ENCODE data around the gene ZDHHC23. TPM values are rescaled to one million over a fixed set of nuclear protein-coding genes. Genes with fewer than 3 reads are reported as not detected.

ZDHHC23 gene
- total and polyA plus RNA-seq, 2 of the 4 experiments (the other 2 are of a cell fraction) = 0.50 to 0.90 TPM

DNA sequence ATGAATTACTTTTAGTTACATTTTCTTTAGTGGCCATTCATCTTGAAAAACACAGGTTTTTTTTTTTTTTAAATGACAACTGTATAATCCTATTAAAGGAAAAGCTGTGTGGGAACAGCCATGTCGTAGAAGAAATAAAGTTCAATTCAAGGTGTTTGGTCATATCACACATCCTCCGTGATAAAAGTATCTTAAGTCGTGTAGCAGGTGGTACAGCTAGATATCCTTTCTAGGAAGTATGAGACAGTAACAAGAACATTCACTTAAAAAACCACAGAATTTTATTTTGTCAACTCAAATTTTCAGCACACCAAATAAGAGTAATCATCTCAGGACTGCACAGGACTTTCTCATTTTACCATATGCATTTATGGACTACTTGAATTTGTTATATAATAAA lies 16.1 kb downstream of the ZDHHC23 start:
- H2AK9ac ChIP-seq (replicated peaks; ENCODE audit: low read depth, low read length, poor library complexity) = no peak overlapping the region
- no peaks in the 10 kb centered on the region for H4K20me1 ChIP-seq (ENCODE audit: insufficient read depth, low read length)
- H2BK15ac ChIP-seq (ENCODE audit: low read depth, low read length) = no peak overlapping the region
- no peaks in the 10 kb centered on the region for H3K4me1 ChIP-seq (ENCODE audit: control insufficient read depth, insufficient read depth, low read length)
- no peak overlapping the region for H2BK5ac ChIP-seq (ENCODE audit: low read depth, low read length, poor library complexity, severe bottlenecking)
- peaks cover 2% of the 10 kb centered on the region; the same call in 1 of the 2 replicates for H3K9me1 ChIP-seq (ENCODE audit: insufficient read depth, low read length)
- CTCF ChIA-PET = interaction anchor here (0.6 kb wide), 1 partner anchor 95 kb away, joined by 3 read pairs; no protein-coding TSS in a partner anchor
- H3K56ac ChIP-seq (ENCODE audit: extremely low read depth, insufficient read depth, low read length) = no peak overlapping the region
- ATAC-seq (ENCODE audit: low read depth) (no peak), DNase-seq (no peak)
- H2AFZ ChIP-seq (replicated peaks; ENCODE audit: low read length, poor library complexity) = no peak overlapping the region
- H4K5ac ChIP-seq (ENCODE audit: low read depth, low read length) = no peak overlapping the region
- H3K4me3 ChIP-seq (ENCODE audit: insufficient read depth, low read depth, low read length) = no peak overlapping the region
- no peak overlapping the region for H4K91ac ChIP-seq (ENCODE audit: insufficient read depth, low read depth, low read length)
- dilution Hi-C loops (cut with HindIII; ENCODE audit: low sequenced_read_pairs, unreplicated experiment) = no loop called here
- no peak overlapping the region for H3K4me2 ChIP-seq (ENCODE audit: low read depth, low read length)
- no peaks in the 10 kb centered on the region for H3K79me1 ChIP-seq (ENCODE audit: low read depth in 1 of 2, low read length in 2 of 2)
- H3K27me3 ChIP-seq (ENCODE audit: control insufficient read depth, insufficient read depth, low read length) = no peaks in the 10 kb centered on the region
- intact Hi-C loops (cut with micrococcal nuclease) = no loop called here
- POLR2A ChIA-PET (ENCODE audit: unreplicated experiment) = interaction anchor here (0.6 kb wide), 1 partner anchor 872 kb away, joined by 4 read pairs; no protein-coding TSS in a partner anchor
- no peak for TF ChIP-seq RCOR1 (IDR thresholded peaks at IDR 0.05; ENCODE audit: insufficient replicate concordance, low read length)
- TF ChIP-seq SMC3 (IDR thresholded peaks at IDR 0.05; ENCODE audit: low read depth, low read length) = no peak
- TF ChIP-seq, protein P1, sequence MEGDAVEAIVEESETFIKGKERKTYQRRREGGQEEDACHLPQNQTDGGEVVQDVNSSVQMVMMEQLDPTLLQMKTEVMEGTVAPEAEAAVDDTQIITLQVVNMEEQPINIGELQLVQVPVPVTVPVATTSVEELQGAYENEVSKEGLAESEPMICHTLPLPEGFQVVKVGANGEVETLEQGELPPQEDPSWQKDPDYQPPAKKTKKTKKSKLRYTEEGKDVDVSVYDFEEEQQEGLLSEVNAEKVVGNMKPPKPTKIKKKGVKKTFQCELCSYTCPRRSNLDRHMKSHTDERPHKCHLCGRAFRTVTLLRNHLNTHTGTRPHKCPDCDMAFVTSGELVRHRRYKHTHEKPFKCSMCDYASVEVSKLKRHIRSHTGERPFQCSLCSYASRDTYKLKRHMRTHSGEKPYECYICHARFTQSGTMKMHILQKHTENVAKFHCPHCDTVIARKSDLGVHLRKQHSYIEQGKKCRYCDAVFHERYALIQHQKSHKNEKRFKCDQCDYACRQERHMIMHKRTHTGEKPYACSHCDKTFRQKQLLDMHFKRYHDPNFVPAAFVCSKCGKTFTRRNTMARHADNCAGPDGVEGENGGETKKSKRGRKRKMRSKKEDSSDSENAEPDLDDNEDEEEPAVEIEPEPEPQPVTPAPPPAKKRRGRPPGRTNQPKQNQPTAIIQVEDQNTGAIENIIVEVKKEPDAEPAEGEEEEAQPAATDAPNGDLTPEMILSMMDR (conservative IDR thresholded peaks at IDR 0.05; ENCODE audit: low read depth, low read length) = no peak
- TF ChIP-seq POLR2A (IDR thresholded peaks at IDR 0.05; ENCODE audit: low read depth, low read length) = no peak
- no peak for TF ChIP-seq BHLHE40 (IDR thresholded peaks at IDR 0.05; ENCODE audit: low read depth, low read length)
- no peak for TF ChIP-seq NFE2L2 (IDR thresholded peaks at IDR 0.05; ENCODE audit: low read depth, low read length)
- no peak for TF ChIP-seq RFX5 (IDR thresholded peaks at IDR 0.05; ENCODE audit: low read depth, low read length)
- no peak for TF ChIP-seq CHD1 (IDR thresholded peaks at IDR 0.05; ENCODE audit: low read depth, low read length)
- TF ChIP-seq, protein P2, sequence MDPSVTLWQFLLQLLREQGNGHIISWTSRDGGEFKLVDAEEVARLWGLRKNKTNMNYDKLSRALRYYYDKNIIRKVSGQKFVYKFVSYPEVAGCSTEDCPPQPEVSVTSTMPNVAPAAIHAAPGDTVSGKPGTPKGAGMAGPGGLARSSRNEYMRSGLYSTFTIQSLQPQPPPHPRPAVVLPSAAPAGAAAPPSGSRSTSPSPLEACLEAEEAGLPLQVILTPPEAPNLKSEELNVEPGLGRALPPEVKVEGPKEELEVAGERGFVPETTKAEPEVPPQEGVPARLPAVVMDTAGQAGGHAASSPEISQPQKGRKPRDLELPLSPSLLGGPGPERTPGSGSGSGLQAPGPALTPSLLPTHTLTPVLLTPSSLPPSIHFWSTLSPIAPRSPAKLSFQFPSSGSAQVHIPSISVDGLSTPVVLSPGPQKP (IDR thresholded peaks at IDR 0.05; ENCODE audit: borderline replicate concordance, low read depth, low read length) = no peak
- no peak for TF ChIP-seq RAD21 (IDR thresholded peaks at IDR 0.05; ENCODE audit: low read length)
- no peak for TF ChIP-seq MAFK (IDR thresholded peaks at IDR 0.05; ENCODE audit: low read depth, low read length)
- TF ChIP-seq FOS (IDR thresholded peaks at IDR 0.05; ENCODE audit: low read depth, low read length) = no peak
- H4K8ac ChIP-seq (ENCODE audit: low read depth in 2 of 2, low read length in 2 of 2) = no peak overlapping the region
- no TSS peak for BruUV-seq (replicated peaks)
- H2BK20ac ChIP-seq (ENCODE audit: low read depth, low read length) = no peak overlapping the region
- H2BK120ac ChIP-seq (ENCODE audit: low read depth, low read length) = no peak overlapping the region
- H2AK5ac ChIP-seq (ENCODE audit: low read depth, low read length) = no peak overlapping the region
- in situ Hi-C loops (cut with MboI; ENCODE audit: low sequenced_read_pairs) = no loop called here
- H3K27ac ChIP-seq (ENCODE audit: insufficient read depth, low read length) = no peak overlapping the region
- no peak overlapping the region for H3K23ac ChIP-seq (ENCODE audit: low read depth, low read length)
- WGBS, 2 experiments (ENCODE audit: extremely low coverage in 2 of 2, insufficient read length in 1 of 2) = no CpG with 5 or more reads among the region's 3 CpGs
- no peak overlapping the region for H3K18ac ChIP-seq (ENCODE audit: low read depth, low read length)
- H3K9me3 ChIP-seq (ENCODE audit: control insufficient read depth, insufficient read depth, low read length) = no peaks in the 10 kb centered on the region
- no peak overlapping the region for H3K4ac ChIP-seq (ENCODE audit: low read depth, low read length)
- no peak overlapping the region for H3K14ac ChIP-seq (replicated peaks; ENCODE audit: low read depth, low read length)
- no peaks in the 10 kb centered on the region for H3K36me3 ChIP-seq (ENCODE audit: control insufficient read depth, insufficient read depth, low read length)
- no peak overlapping the region for H3K9ac ChIP-seq (ENCODE audit: low read depth, low read length)

Data from IMR-90 (cell line).